Measurements from ENCODE around the gene SLC38A10. TPM values are rescaled to one million over a fixed set of nuclear protein-coding genes. Genes with fewer than 3 reads are reported as not detected.

SLC38A10 gene
- total and polyA plus RNA-seq, 7 donors = 7.8 to 88.7 (median 37.9) TPM

GRCh38 chr17:81199482-81199830 is 95.7 kb downstream of the SLC38A10 start:
- no peaks in the 10 kb centered on the region for H3K9me3 ChIP-seq
- no peak overlapping the region for H3K27ac ChIP-seq
- TF ChIP-seq CTCF (IDR thresholded peaks at IDR 0.05) = no peak
- TF ChIP-seq EP300 (IDR thresholded peaks at IDR 0.05) = no peak
- TF ChIP-seq POLR2A (IDR thresholded peaks at IDR 0.05) = no peak
- no peak for TF ChIP-seq POLR2AphosphoS5 (IDR thresholded peaks at IDR 0.05)
- H3K4me3 ChIP-seq = no peak overlapping the region
- H3K4me1 ChIP-seq = peaks cover 0 to 28% (median 0%) of the 10 kb centered on the region in 4 donors
- no peaks in the 10 kb centered on the region for H3K27me3 ChIP-seq
- WGBS, 2 donors = 92 to 96% methylated on average over 18 of the region's 18 CpGs
- intact Hi-C loops (cut with DNase I) = no loop called here
- DNase-seq = no peak
- peaks cover 0 to 28% (median 0%) of the 10 kb centered on the region in 4 donors for H3K36me3 ChIP-seq

- no peak overlapping the region for H3K27ac ChIP-seq
- H3K9me3 ChIP-seq = no peaks in the 10 kb centered on the region
- TF ChIP-seq POLR2A (IDR thresholded peaks at IDR 0.05) (no peak), CTCF (IDR thresholded peaks at IDR 0.05) (no peak), POLR2AphosphoS5 (IDR thresholded peaks at IDR 0.05) (no peak), EP300 (IDR thresholded peaks at IDR 0.05) (no peak)
- no peak overlapping the region for H3K4me3 ChIP-seq
- intact Hi-C loops (cut with DNase I) = no loop called here
- peaks cover 0 to 28% (median 0%) of the 10 kb centered on the region in 4 donors for H3K36me3 ChIP-seq
- peaks cover 0 to 28% (median 0%) of the 10 kb centered on the region in 4 donors for H3K4me1 ChIP-seq
- DNase-seq = no peak
- no peaks in the 10 kb centered on the region for H3K27me3 ChIP-seq
- WGBS, 2 donors = 93 to 94% methylated on average over 22 of the region's 22 CpGs
Measured at GRCh38 chr17:81198826-81199481, 96.2 kb downstream of the SLC38A10 start.

GRCh38 chr17:81197831-81198490 is 97.1 kb downstream of the SLC38A10 start:
- H3K9me3 ChIP-seq = no peaks in the 10 kb centered on the region
- H3K36me3 ChIP-seq = peaks cover 0 to 20% (median 0%) of the 10 kb centered on the region in 4 donors
- H3K4me1 ChIP-seq = peaks cover 0 to 28% (median 0%) of the 10 kb centered on the region in 4 donors
- no peak overlapping the region for H3K4me3 ChIP-seq
- no peak for DNase-seq
- H3K27ac ChIP-seq = no peak overlapping the region
- no peak for TF ChIP-seq POLR2A (IDR thresholded peaks at IDR 0.05)
- no peak for TF ChIP-seq EP300 (IDR thresholded peaks at IDR 0.05)
- TF ChIP-seq CTCF (IDR thresholded peaks at IDR 0.05) = no peak
- no peaks in the 10 kb centered on the region for H3K27me3 ChIP-seq
- 90 to 96% methylated on average over 21 of the region's 21 CpGs for WGBS, 2 donors
- intact Hi-C loops (cut with DNase I) = no loop called here

- Histone ChIP-seq H3K4me3 (no peak overlapping the region), H3K4me1 (peaks cover 0 to 28% (median 0%) of the 10 kb centered on the region in 4 donors), H3K9me3 (no peaks in the 10 kb centered on the region), H3K27me3 (no peaks in the 10 kb centered on the region), H3K36me3 (peaks cover 0 to 16% (median 0%) of the 10 kb centered on the region in 4 donors), H3K27ac (no peak overlapping the region)
- intact Hi-C loops (cut with DNase I) = no loop called here
- TF ChIP-seq POLR2A (IDR thresholded peaks at IDR 0.05) = no peak
- no peak for TF ChIP-seq POLR2AphosphoS5 (IDR thresholded peaks at IDR 0.05)
- no peak for TF ChIP-seq CTCF (IDR thresholded peaks at IDR 0.05)
- no peak for TF ChIP-seq EP300 (IDR thresholded peaks at IDR 0.05)
- no peak for DNase-seq
- WGBS, 2 donors = 84 to 91% methylated on average over 14 of the region's 14 CpGs
Measured at GRCh38 chr17:81197409-81197795, 97.7 kb downstream of the SLC38A10 start.
